Activated effector memory CD4-positive, alpha-beta T cell treated with anti-CD3 and anti-CD28 coated beads, Interleukin-2, amount 50 U/mL, for 16 hours (primary cell): ENCODE measurements around the gene NFATC4.
A peak's percentile ranks its signal among the peaks of the same experiment; 100 is the strongest.

Experiments used
- DNase-seq: peaks from one replicate; pipeline ENCODE4 v3.0.0-alpha.2; 2020

The NFATC4 gene

DNA sequence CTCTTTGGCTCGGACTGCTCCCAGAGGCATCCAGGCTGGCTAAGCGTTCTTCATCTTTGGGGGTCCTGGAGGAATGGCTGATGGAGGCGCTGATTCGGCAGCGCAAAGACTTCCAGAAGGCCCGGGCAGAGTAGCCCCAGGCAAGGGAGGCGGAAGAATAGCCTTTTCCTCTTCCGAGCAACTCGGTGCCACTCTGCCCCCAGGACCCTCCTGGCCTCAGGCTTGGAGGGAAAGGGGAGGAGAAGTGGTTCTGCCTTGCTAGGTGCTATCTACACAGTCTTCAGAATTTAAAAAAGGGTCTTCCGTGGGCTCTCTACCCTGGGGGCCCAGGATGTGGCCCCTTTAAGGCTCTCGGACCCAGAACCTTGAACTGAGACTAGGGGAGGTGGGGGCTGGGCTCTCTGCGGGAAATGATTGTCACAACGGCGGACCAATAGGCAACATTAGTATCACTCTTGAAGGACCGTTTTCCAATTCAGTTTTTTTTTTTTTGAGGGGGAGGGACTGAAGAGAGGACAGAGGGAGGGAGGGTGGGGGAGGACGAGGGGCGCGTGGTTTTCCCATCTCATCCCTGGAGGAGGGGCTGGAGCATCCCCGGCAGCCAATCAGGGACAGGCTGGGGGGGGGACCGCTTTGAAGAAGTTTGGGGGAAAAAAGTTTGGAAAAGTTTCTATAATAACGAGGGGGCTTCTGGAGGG is at the start of gene NFATC4:
Gene NFATC4, plus strand, starts transcription at position 671 of the 698 bp plus-strand sequence. CDS start 157 bp downstream, outside the sequence.
- DNase-seq: no peak

DNA sequence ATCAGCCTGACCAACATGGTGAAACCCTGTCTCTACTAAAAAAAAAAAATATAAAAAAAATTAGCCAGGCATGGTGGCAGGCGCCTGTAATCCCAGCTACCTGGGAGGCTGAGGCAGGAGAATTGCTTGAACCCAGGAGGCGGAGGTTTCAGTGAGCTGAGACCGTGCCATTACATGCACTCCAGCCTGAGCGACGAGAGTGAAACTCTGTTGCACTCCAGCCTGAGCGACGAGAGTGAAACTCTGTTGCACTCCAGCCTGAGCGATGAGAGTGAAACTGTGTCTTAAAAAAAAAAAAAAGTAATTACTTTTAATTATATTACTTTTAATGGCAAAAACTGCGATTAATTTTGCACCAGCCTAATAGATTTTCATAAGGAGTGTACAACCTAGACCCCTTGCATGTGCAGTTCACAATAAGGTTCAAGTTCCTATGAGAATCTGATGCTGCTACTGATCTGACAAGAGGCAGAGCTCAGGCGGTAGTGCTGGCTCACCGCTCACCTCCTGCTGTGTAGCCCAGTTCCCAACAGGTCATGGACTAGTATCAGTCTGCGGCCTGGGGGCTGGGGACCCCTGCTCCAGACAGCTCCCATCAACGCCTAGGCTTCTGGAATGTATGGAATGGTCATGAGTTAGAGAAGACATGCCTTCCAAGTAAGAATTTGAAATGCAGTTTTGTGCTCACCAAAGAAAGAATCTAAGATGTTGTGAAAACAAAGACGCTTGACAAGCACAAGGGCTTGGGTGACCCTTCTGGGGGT is 46.6 kb upstream of the NFATC4 start:
- no peak for DNase-seq

DNA sequence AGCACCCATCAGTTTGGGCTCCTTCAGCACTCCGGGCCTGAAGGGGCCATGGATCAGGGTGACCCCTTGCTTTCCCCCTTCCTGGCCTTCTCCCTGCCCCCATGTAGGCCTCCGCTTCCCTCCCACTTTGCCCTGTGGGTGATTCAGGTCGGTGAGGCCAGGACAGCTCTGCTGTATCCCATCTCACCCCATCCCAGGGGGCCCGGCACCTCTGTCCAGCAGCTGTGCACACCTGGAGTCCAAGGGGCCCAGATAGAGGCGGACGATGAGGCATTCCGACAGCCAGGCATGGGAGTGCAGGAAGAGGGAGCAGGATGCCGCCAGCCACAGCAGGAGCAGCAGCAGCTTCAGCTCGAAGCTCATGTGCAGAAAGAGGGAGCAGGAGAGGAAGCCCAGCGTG is 45.3 kb upstream of the NFATC4 start:
- DNase-seq: no peak

- no peak for DNase-seq
Observed at GRCh38 chr14:24323341-24323740, 44.6 kb upstream of the NFATC4 start.

- DNase-seq: no peak
Observed at GRCh38 chr14:24324024-24324423, 44.0 kb upstream of the NFATC4 start.

DNA sequence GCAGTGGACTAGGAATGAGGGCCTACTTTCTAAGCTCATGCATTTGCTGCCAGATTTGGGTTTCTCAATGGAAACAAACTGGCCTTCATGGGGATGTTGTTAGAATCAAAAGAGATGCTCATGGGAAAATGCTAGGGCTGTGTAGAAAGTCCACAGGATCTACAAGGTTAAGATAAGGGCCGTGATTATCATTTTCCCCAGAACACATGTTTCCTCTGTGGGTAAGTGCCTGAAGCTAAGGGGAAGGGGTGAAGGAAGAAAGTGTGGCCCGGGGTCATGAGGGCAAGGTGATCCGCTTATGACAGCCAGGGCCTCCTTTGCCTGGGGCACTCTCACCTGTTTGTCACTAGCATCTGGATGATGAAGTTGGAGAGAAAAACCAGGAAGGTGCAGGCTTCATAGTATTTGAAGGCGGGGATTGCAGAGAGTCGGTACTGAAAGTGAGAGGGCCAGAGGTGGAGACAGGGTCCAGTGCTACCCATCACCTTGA is 42.9 kb upstream of the NFATC4 start:
- DNase-seq: no peak

- no peak for DNase-seq
Observed at GRCh38 chr14:24325963-24326362, 42.0 kb upstream of the NFATC4 start.

DNA sequence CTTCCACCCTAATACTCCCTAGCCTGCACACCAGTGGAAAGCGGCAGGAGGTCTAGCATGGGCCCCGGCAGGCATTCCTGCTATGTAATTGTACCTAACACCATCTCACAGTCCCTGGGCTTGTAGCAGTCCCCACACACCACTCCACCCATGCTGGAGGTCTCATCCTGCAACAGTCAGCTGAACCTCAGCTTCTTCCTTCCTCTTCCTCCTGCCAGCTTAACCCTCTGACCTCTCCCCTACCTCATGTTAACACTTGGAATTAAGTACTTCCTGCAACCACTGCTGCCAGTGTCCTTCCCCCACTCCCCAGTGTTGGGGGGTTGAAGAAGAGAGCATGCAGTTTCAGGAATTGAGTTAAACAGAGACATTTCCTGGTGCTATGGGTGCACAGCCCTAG is 40.7 kb upstream of the NFATC4 start:
- DNase-seq: no peak

- peak; percentile 69 for DNase-seq
Observed at GRCh38 chr14:24327914-24328313, 40.1 kb upstream of the NFATC4 start.

DNA sequence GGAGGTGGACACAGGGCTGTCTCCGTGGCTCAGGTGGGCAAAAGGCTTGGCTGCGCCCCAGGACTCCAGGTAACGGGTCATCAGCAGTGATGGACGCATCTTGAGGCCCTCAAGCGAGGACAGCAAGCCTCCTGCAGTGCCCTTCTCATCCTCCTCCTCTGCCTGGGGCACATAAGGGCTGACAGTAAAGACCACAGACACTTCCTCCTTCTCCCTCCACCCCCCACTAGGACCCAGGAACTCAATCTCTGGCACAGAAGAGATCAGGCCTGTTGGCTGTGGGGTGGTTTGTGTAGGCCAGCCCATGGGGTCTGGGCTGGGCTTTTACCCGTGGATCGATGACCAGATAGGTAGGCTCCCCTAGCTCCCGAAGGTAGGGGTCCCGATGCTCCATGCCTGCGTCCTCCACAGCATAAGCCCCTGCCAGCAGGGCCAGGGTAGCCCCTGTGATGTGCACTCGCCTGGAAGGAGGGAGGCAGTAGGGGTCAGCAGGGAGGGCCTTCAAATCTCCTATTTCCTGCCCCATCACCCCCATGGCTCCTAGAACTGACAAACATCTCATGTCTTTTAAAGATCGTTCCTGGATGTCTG is 38.8 kb upstream of the NFATC4 start:
- DNase-seq: no peak

DNA sequence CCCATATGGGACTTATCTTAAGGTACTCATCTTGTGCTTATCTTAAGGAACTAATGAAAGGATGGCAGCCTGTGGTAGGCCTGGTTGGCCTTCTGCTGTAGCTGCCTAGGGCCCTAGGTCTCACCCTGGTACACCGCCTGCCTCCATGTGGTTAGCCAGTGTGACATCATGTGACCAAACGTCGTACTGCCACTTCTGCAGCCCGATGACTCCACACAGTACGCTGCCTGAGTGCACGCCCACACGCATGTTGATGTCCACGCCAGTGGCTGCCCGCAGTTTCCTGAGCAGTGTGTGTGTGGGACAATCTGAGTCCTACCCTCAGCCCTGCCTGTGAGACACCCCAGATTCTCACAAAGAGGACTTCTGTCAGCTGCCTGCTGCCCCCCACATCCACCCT is 38.2 kb upstream of the NFATC4 start:
- peak; percentile 80 for DNase-seq

GRCh38 chr14:24330973-24331674 is 36.9 kb upstream of the NFATC4 start:
- DNase-seq: no peak

- DNase-seq: no peak
Observed at GRCh38 chr14:24331731-24332267, 36.2 kb upstream of the NFATC4 start.

GRCh38 chr14:24332268-24332993 is 35.6 kb upstream of the NFATC4 start:
- DNase-seq: peak; percentile 92

- peak; percentile 71 for DNase-seq
Observed at GRCh38 chr14:24334431-24335291, 33.3 kb upstream of the NFATC4 start, which contains the start of gene ADCY4. Gene ADCY4, minus strand, starts transcription at chr14:24335071. Its CDS starts 419 bp downstream, at chr14:24334652.

DNA sequence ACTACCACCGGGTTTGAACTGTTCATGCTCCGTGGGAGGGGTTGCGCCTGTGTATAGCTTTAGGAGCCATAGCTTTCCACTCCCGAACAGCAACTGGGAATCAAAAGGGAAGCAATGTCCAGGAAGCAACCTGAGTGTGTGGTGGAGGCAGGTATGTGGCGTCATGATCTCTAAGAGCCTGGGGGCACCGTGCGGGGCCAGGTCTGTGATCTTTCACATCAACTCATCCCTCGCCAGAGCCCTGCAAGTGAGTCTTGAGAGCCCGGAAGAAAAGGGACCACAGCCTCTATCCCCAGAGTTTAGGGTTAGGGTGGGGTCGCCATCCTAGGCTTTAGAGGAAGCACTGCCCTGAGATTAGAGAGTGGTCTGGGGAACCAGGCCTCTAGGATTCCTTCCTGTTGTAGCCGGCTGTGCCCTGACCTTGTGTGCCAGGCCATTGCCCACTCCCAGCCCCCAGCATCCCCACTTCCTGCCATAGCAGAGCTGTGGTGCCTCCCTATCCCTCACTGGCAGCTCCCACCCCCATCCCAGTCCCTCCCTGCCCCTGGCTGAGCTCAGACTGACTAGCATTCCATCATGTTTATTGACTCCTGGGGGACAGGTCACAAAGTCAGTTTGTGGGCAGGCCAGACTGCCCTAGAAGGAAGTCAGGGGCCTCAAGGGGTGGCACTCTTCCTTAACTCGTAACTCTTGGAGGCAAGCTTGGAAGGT is 32.4 kb upstream of the NFATC4 start:
- no peak for DNase-seq

- DNase-seq: no peak
Observed at GRCh38 chr14:24337144-24337823, 30.7 kb upstream of the NFATC4 start.

DNA sequence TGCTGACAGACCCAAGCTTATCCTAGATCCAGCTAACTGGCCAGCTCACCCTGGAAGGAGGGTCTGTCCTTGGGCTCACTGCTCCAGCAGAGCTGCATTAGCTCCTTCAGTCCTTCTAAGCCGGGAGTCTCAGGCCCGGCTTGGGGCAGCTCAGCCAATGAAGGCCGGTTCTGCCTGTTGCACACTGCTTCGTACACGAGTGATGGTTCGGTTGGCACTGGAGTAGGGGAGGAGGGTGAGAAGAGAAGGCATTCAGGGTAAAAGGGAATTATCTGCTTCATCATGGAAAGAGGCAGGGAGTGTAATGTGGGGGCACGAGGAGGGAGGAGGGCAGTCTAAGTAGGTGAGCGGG is 30.2 kb upstream of the NFATC4 start:
- DNase-seq: no peak

DNA sequence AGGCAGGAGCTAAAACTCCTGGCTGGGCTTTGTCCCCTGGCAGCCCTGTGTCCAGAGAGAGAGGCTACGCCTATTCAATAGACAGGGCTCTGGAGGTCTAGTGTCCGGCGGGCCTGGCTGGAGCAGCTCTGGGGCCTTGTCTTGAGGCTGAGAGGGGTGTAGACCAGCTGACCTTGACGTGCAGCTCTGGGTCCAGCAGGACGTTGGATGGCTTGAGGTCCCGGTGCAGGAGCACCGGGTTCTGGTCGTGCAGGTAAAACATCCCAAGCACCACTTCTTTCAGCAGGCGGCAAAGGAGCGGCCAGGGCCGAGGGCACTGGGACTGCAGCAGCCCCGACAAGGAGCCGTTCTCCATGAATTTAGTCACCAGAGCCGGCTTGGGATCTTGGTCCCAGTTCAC is 29.1 kb upstream of the NFATC4 start:
- DNase-seq: no peak
